ENCODE results near the gene CALD1.

The CALD1 gene

DNA sequence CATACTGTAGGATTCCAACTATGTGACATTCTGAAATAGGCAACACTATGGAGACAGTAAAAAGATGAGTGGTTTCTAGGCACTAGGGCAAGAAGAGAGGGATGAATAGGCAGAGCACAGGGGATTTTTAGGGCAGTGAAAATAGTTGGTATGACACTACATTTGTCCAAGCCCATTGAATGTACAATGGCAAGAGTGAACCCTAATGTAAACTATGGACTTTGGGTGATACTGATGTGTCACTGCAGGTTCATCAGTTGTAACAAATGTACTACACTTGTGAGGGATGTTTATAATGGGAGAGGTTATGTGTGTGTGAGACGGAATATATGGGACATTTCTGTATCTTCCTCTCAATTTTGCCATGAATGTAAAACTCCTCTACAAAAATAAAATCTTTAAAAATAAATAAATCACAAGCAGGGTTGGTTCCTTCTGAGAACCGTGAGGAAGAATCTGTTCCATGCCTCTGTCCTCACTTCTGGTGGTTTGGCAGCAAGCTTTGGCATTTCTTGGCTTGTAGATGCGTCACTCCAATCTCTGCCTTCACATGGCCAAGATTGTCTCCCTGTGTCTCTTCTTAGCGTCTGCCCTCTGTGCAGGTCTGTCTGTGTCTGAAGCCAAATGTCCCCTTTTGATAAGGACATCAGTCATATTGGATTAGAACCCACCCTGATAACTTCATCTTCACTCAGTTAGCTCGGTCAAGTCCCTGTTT lies 123.8 kb downstream of the CALD1 start:
- Mint-ChIP-seq H3K27ac (no peak overlapping the region), H3K4me3 (no peak overlapping the region), H3K36me3 (ENCODE audit: low read depth) (no peaks in the 10 kb centered on the region), H3K9me3 (no peaks in the 10 kb centered on the region), H3K4me1 (ENCODE audit: low read depth) (peaks cover 8% of the 10 kb centered on the region), H3K27me3 (ENCODE audit: low read depth) (no peaks in the 10 kb centered on the region)

GRCh38 chr7:134905375-134905774 lies 125.9 kb downstream of the CALD1 start:
- no peak overlapping the region for H3K4me3 Mint-ChIP-seq
- H3K9me3 Mint-ChIP-seq, result no peaks in the 10 kb centered on the region
- H3K27ac Mint-ChIP-seq, result no peak overlapping the region
- peaks cover 9% of the 10 kb centered on the region for H3K4me1 Mint-ChIP-seq (ENCODE audit: low read depth)
- no peaks in the 10 kb centered on the region for H3K36me3 Mint-ChIP-seq (ENCODE audit: low read depth)
- H3K27me3 Mint-ChIP-seq (ENCODE audit: low read depth), result no peaks in the 10 kb centered on the region

- H3K36me3 Mint-ChIP-seq (ENCODE audit: low read depth), result no peaks in the 10 kb centered on the region
- H3K27ac Mint-ChIP-seq, result no peak overlapping the region
- peaks cover 13% of the 10 kb centered on the region for H3K4me1 Mint-ChIP-seq (ENCODE audit: low read depth)
- no peaks in the 10 kb centered on the region for H3K9me3 Mint-ChIP-seq
- no peak overlapping the region for H3K4me3 Mint-ChIP-seq
- no peaks in the 10 kb centered on the region for H3K27me3 Mint-ChIP-seq (ENCODE audit: low read depth)
Observed at GRCh38 chr7:134907000-134907399, 127.6 kb downstream of the CALD1 start.

GRCh38 chr7:134907639-134908038 lies 128.2 kb downstream of the CALD1 start:
- Mint-ChIP-seq H3K4me3 (no peak overlapping the region), H3K9me3 (no peaks in the 10 kb centered on the region), H3K27ac (no peak overlapping the region), H3K27me3 (ENCODE audit: low read depth) (no peaks in the 10 kb centered on the region), H3K36me3 (ENCODE audit: low read depth) (no peaks in the 10 kb centered on the region), H3K4me1 (ENCODE audit: low read depth) (peaks cover 13% of the 10 kb centered on the region)

DNA sequence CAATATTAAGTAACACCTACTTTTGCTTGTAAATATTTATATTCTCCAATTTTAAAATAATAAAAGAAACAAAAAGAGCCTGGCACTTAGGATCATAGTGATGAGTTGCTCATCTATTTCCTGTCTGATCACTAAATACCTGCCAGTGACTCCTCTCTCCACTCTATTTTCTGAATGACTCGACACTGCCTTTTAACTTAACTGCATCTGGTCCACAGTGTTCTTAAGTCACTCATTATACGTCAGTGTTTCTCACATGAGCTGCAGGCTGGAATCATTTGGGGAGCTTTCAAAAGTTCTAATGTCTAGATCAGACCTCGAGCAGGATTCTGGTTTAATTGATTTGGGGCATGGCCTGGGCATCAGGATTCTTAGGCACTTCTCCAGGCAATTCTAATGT lies 128.9 kb downstream of the CALD1 start:
- no peak overlapping the region for H3K27ac Mint-ChIP-seq
- peaks cover 13% of the 10 kb centered on the region for H3K4me1 Mint-ChIP-seq (ENCODE audit: low read depth)
- no peaks in the 10 kb centered on the region for H3K36me3 Mint-ChIP-seq (ENCODE audit: low read depth)
- H3K9me3 Mint-ChIP-seq, result no peaks in the 10 kb centered on the region
- no peaks in the 10 kb centered on the region for H3K27me3 Mint-ChIP-seq (ENCODE audit: low read depth)
- H3K4me3 Mint-ChIP-seq, result no peak overlapping the region

GRCh38 chr7:134910214-134910890 lies 130.9 kb downstream of the CALD1 start:
- Mint-ChIP-seq H3K4me3 (no peak overlapping the region), H3K9me3 (no peaks in the 10 kb centered on the region), H3K36me3 (ENCODE audit: low read depth) (no peaks in the 10 kb centered on the region), H3K27me3 (ENCODE audit: low read depth) (no peaks in the 10 kb centered on the region), H3K27ac (no peak overlapping the region), H3K4me1 (ENCODE audit: low read depth) (peaks cover 13% of the 10 kb centered on the region)

DNA sequence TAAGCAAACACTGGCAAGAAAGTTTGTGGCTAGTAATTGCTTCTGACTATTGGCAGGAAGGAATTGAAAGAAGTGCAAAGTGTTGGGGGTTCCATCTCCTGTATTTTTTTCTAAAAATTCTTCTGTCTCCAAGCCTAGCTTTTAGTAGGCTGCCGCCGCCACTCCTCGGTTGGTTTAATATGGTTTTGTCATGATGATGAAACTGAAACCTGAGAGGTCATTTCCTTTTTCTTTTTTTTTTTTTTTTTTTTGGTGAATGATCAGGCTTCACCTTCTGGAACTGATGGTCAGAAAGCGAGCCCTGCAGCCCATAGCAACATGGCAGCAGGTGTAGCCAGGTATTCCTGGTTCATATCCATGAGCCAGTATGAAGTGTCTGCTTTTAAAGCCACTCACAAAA lies 131.5 kb downstream of the CALD1 start:
- Mint-ChIP-seq H3K36me3 (ENCODE audit: low read depth) (no peaks in the 10 kb centered on the region), H3K4me1 (ENCODE audit: low read depth) (peaks cover 13% of the 10 kb centered on the region), H3K27ac (no peak overlapping the region)

GRCh38 chr7:134916171-134916883 lies 136.9 kb downstream of the CALD1 start:
- Mint-ChIP-seq H3K4me1 (ENCODE audit: low read depth) (no peaks in the 10 kb centered on the region), H3K27ac (no peak overlapping the region), H3K4me3 (no peak overlapping the region), H3K27me3 (ENCODE audit: low read depth) (peaks cover 5% of the 10 kb centered on the region), H3K9me3 (no peaks in the 10 kb centered on the region), H3K36me3 (ENCODE audit: low read depth) (no peaks in the 10 kb centered on the region)

More for the DNA sequence above, 131.5 kb downstream of the CALD1 start:
- Mint-ChIP-seq H3K4me3 (no peak overlapping the region), H3K27me3 (ENCODE audit: low read depth) (no peaks in the 10 kb centered on the region), H3K9me3 (no peaks in the 10 kb centered on the region)

DNA sequence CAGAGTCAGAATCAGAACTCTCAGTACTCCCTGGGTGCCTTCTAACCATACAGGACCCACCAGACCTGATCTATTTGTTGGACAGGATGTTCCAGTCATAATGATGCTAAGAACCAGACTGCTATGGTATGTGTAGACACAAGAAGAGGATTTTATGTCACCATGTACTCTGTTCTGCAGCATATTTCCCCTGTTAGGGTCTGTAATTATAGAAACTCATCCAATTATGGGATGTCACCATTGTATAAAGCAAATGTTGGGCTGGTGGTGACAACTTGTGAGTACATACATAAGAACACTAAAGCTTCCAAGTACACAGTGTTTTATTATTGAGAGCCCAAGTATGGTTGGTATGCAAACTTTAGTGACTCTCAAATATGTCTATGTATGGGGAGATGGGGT lies 139.8 kb downstream of the CALD1 start:
- no peak overlapping the region for H3K27ac Mint-ChIP-seq
- H3K9me3 Mint-ChIP-seq, result no peaks in the 10 kb centered on the region
- peaks cover 9% of the 10 kb centered on the region for H3K27me3 Mint-ChIP-seq (ENCODE audit: low read depth)
- no peaks in the 10 kb centered on the region for H3K36me3 Mint-ChIP-seq (ENCODE audit: low read depth)
- no peaks in the 10 kb centered on the region for H3K4me1 Mint-ChIP-seq (ENCODE audit: low read depth)
- H3K4me3 Mint-ChIP-seq, result no peak overlapping the region

- Mint-ChIP-seq H3K36me3 (ENCODE audit: low read depth) (no peaks in the 10 kb centered on the region), H3K4me3 (no peak overlapping the region), H3K4me1 (ENCODE audit: low read depth) (no peaks in the 10 kb centered on the region), H3K9me3 (no peaks in the 10 kb centered on the region), H3K27ac (no peak overlapping the region), H3K27me3 (ENCODE audit: low read depth) (peaks cover 9% of the 10 kb centered on the region)
Observed at GRCh38 chr7:134920026-134920753, 140.8 kb downstream of the CALD1 start.

- no peaks in the 10 kb centered on the region for H3K36me3 Mint-ChIP-seq (ENCODE audit: low read depth)
- H3K4me3 Mint-ChIP-seq, result no peak overlapping the region
- no peaks in the 10 kb centered on the region for H3K4me1 Mint-ChIP-seq (ENCODE audit: low read depth)
- H3K9me3 Mint-ChIP-seq, result no peaks in the 10 kb centered on the region
- H3K27ac Mint-ChIP-seq, result no peak overlapping the region
- H3K27me3 Mint-ChIP-seq (ENCODE audit: low read depth), result peaks cover 9% of the 10 kb centered on the region
Observed at GRCh38 chr7:134922720-134923704, 143.6 kb downstream of the CALD1 start.

GRCh38 chr7:134925766-134926165 lies 146.3 kb downstream of the CALD1 start:
- no peaks in the 10 kb centered on the region for H3K9me3 Mint-ChIP-seq
- H3K27me3 Mint-ChIP-seq (ENCODE audit: low read depth), result peaks cover 5% of the 10 kb centered on the region
- H3K4me1 Mint-ChIP-seq (ENCODE audit: low read depth), result no peaks in the 10 kb centered on the region
- no peak overlapping the region for H3K27ac Mint-ChIP-seq
- H3K4me3 Mint-ChIP-seq, result no peak overlapping the region
- H3K36me3 Mint-ChIP-seq (ENCODE audit: low read depth), result no peaks in the 10 kb centered on the region

DNA sequence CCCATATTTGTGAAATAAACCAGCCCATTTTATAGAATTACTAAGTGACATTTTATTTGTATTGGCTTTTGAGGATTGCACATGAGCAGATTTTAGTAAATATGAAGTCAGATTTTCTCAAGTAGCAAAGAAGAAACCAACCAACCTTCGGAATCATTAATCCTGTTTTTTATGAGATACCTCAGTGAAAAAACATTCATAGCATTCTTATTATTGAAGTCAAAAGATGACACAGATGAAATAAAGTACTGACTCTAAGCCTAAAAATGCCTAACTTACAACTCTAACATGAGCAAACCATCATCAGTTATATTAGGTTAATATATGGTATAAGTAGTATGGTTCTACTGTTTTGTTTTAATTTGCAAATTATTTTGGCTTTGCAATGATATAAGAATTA lies 147.0 kb downstream of the CALD1 start:
- Mint-ChIP-seq H3K4me3 (no peak overlapping the region), H3K27me3 (ENCODE audit: low read depth) (peaks cover 4% of the 10 kb centered on the region), H3K4me1 (ENCODE audit: low read depth) (no peaks in the 10 kb centered on the region)

More for the DNA sequence above, 147.0 kb downstream of the CALD1 start:
- Mint-ChIP-seq H3K36me3 (ENCODE audit: low read depth) (no peaks in the 10 kb centered on the region), H3K27ac (no peak overlapping the region), H3K9me3 (no peaks in the 10 kb centered on the region)
